ENCODE data around the gene CR1.
"Not testable (repeated sequence)": the region's sequence is repeated elsewhere in the genome, so short reads cannot be mapped to it uniquely, and the experiment has no call there.

CR1 gene

DNA sequence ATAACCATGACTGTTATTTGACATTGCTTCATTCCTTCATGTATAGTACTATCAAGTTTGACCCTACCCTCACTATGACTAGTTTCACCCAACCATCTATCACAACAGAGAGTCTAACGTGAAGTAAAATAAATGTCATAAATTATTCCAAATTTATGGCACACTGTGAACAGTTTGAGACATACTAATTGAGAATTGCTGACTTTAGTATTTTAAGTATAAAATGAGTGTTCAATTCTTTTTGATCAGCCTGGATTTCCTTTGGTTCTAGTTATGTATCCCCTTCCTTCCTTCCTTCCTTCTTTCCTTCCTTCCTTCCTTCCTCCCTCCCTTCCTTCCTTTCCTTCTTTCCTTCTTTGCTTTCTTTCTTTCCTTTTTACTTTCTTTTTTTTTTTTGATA lies 14.5 kb downstream of the CR1 start:
- DNase-seq, result no peak

DNA sequence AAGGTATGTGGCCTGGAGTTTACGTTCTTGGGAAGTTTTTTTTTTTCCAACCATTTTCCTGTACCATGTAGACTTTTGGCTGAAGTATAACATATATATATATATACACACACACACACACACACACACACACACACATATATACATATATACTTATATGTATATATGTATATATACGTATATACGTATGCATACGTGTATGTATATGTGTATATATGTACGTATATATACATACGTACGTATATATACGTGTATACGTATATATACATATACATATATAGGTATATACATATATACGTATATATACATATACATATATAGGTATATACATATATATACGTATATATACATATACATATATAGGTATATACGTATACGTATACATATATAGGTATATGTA lies 18.9 kb downstream of the CR1 start:
- DNase-seq, result no peak

DNA sequence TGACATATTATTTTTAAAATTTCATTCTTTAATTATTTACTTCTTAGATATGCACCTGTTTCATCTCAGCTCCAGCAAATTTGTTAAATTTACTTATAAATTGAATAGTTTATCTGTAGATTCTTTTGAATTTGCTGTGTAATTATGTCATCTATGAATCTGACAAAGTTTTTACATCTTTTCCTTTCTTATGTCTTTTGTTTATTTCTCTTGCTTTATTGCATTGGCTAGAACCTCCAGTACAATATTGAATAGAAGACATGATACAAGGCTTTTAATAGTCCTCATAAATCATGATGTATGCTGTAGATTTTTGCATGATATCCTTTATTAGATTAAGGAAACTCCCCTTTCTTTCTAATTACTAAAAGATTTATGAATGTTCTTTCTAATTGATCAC lies 20.8 kb downstream of the CR1 start:
- no peak for DNase-seq

DNA sequence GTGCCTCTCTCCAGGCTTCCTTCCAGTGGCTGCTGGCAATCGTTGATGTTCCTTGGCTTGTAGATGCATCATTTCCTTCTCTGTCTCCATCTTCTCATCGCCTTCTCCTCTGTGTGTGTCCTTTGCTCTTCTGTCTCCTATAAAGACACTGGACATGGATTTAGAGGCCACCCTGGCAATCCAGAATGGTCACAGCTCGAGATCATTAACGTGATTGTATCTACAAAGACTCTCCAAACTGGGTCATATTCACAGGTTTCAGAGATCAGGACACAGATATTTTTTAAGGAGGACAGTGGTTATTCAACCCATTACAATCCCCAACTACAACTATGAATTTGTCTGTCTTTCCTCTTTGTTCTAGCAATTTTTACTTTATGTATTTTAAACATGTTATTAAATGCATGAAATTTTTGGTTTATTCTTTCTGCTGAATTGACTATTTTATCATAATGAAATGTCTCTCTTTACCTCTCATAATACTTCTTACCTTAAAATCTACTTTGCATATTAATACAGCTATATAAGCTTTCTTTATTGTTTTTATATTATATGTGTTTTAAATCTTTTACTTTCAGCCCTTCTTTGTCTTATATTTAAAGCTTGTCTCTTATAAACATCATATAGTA lies 22.8 kb downstream of the CR1 start:
- DNase-seq, result no peak

DNA sequence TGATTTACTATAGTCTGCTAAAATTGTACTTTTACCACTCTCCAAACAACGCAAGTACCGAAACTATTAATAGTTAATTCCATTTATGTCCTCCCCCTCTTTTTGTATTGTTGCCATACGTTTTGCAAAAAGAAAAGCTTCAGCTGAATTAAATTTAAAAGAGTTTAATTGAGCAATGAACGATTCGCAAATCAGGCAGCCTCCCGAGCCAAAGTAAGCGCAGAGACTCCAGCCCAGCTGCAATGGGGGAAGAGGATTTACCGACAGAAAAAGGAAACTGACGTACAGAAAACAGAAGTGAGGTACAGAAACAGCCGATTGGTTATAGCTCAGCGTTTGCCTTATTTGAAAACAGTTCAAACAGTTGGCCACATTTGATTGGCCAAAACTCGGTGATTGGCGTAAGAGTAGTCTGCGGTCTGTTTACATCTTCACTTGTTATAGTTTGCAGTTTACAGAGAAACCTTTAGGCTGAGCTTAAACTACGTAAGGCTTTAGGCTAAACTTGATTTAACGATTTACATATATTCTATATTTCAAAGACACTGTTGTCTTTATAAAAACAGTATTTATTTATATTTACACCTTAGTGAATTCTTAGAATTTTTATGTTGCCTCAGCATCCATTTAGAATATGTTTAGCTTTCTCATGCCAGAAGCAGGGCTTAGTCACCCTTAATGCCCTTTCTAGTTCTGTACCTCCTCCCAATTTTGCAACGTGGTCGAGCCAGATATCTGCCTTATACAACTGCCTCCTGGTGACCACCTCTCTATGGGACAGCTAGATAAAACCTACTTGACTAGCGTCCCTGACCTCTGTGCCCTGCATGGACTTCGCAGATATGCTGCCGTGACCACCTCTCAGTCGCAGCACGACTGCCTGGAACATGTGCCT lies 23.8 kb downstream of the CR1 start:
- no peak for DNase-seq

DNA sequence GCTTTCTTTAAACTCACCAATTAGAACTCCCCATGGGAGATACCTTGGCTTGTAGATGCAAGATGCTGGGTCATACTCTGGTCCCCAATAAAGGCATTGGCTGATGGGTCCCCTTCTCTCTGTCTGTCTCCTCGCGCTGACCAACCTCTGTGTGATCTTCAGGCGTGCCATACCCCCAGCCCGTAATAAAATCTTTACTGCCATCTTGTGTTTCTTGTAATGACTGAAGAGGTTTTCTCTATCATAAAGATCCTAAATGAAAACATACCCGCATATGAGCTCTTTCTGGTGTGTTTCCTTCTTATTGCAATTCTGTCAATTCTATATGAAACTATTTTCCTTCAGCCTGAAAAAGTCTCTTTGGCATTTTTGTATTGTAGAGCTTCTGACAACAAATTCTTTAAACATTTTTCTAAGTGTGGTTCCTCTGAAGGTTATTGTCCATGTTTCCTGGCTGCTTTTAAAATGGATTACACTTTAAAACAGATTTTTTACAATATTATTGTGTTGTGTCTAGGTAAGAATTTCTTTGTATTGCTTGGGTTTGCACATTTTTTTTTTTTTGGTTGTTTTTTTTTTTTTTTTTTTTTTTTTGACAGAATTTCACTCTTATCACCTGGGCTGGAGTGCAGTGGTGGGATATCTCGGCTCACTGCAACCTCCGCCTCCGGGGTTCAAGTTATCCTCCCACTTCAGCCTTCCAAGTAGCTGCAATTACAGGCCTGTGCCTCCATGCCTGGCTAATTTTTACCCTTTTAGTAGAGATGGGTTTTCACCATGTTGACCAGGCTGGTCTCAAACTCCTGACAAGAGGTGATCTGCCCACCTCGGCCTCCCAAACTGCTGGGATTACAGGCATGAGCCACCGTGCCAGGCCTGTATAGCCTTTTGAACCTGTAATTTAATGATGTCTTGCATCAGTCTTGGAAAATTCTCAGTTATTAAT lies 24.7 kb downstream of the CR1 start:
- not testable (repeated sequence) for DNase-seq

DNA sequence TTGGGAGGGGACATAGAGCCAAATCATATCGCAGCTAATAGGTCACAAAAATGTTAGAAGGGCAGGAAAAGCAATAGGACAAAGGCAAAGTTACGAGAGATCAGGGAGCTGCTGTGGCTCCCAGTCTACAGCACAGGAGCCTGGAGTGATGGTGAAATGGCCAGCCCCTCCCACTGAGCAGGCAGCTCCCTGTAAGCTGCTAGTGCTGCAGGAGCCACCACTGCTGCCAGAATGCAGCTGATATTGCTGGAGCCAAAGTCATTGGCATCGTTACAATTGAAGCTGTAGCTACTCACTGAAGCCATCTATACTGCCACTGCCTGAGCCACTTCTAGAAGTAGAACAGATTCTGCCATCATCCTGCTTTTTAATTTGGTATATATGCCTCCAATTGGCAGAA lies 29.3 kb downstream of the CR1 start:
- DNase-seq, result not testable (repeated sequence)

DNA sequence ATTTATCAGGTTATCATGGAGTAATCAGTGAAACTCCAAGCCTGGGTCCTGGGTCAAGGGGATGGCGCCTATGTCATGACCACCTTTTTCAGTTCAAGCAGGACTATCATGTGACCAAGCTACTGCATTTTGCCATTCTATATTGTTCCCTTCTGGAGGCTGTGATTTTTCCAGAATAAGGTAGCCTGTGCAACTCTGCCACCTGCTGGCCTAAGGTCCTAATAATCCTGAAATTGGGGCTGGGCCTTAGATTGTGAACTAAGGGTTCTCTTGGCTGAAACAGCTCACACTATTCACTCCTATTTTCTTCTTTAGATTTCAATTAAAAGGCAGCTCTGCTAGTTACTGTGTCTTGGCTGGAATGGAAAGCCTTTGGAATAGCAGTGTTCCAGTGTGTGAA lies 32.4 kb downstream of the CR1 start:
- DNase-seq, result not testable (repeated sequence)

DNA sequence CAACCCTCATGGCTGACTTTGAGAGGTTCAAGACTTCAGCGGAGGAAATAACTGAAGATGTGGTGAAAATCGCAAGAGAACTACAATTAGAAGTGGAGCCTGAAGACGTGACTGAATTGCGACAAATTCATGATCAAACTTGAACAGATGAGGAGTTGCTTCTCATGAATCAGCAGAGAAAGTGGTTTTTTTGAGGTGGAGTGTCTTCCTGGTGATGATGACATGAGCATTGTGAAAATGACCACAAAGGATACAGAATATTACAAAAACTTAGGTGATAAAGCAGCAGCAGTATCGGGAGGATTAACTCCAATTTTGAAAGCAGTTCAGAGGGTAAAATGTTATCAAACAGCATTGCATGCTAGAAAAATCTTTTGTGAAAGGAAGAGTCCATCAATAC lies 40.3 kb downstream of the CR1 start:
- DNase-seq, result not testable (repeated sequence)

DNA sequence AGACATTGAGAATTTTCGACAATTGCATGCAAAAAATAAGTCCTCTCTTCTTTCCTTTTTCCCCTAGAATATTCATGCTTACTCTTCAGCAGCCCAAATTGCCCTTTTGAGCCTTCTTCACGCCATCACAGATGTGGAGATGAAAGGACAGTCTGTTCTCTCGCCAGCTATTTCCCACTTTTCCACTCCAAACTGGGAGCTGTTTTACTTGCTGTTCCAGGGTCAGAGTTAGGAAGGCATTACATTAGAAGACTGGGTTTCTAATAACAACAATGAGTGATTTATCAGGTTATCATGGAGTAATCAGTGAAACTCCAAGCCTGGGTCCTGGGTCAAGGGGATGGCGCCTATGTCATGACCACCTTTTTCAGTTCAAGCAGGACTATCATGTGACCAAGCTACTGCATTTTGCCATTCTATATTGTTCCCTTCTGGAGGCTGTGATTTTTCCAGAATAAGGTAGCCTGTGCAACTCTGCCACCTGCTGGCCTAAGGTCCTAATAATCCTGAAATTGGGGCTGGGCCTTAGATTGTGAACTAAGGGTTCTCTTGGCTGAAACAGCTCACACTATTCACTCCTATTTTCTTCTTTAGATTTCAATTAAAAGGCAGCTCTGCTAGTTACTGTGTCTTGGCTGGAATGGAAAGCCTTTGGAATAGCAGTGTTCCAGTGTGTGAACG lies 50.9 kb downstream of the CR1 start:
- DNase-seq, result not testable (repeated sequence)

DNA sequence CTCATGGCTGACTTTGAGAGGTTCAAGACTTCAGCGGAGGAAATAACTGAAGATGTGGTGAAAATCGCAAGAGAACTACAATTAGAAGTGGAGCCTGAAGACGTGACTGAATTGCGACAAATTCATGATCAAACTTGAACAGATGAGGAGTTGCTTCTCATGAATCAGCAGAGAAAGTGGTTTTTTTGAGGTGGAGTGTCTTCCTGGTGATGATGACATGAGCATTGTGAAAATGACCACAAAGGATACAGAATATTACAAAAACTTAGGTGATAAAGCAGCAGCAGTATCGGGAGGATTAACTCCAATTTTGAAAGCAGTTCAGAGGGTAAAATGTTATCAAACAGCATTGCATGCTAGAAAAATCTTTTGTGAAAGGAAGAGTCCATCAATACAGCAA lies 58.9 kb downstream of the CR1 start:
- not testable (repeated sequence) for DNase-seq

DNA sequence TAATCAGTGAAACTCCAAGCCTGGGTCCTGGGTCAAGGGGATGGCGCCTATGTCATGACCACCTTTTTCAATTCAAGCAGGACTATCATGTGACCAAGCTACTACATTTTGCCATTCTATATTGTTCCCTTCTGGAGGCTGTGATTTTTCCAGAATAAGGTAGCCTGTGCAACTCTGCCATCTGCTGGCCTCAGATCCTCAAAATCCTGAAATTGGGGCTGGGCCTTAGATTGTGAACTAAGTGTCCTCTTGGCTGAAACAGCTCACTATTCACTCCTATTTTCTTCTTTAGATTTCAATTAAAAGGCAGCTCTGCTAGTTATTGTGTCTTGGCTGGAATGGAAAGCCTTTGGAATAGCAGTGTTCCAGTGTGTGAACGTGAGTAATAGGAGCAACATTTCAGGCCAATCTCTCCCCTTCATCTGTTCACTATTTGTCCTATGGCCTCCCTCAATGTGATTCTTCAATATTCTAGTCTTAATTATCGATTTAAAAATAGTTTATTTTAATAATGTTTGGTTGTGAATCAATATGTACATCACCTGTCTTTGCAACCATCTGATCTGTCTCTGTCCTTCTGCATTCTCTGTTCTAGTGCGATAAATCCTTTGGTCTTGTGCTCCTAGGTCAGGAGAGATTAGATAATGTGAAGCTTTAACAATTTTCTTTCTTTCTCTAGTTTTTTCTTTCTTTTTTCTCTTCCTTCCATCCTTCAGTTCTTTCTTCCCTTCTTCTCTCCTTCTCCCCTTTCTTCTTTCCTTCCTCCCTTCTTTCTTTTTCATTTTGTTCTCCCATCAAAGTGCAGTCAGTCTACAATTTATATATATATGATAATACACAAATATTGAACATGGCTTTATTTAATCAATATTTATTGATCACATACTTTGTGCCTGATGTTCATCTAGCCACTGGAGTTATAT lies 69.8 kb downstream of the CR1 start:
- DNase-seq, result no peak

DNA sequence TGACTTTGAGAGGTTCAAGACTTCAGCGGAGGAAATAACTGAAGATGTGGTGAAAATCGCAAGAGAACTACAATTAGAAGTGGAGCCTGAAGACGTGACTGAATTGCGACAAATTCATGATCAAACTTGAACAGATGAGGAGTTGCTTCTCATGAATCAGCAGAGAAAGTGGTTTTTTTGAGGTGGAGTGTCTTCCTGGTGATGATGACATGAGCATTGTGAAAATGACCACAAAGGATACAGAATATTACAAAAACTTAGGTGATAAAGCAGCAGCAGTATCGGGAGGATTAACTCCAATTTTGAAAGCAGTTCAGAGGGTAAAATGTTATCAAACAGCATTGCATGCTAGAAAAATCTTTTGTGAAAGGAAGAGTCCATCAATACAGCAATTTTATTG lies 76.0 kb downstream of the CR1 start:
- not testable (repeated sequence) for DNase-seq

DNA sequence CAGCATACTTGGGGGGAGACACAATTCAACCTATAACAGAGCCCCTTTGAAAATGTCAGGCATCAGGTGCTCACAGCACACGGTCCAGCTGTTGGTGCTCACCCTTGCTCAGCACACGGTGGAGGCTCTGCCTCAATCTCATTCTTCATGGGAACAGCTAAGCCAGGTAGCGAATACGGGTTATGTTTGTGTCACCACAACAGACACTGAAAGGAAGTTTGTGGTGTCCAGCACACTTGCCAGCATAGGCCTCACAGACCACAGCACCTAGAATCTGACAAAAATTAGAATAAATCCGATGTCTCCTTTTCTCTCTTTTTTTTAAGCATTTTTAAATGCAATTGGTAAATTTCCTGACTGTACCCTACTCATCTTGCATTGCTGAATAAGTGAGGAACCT lies 77.1 kb downstream of the CR1 start:
- DNase-seq, result not testable (repeated sequence)

DNA sequence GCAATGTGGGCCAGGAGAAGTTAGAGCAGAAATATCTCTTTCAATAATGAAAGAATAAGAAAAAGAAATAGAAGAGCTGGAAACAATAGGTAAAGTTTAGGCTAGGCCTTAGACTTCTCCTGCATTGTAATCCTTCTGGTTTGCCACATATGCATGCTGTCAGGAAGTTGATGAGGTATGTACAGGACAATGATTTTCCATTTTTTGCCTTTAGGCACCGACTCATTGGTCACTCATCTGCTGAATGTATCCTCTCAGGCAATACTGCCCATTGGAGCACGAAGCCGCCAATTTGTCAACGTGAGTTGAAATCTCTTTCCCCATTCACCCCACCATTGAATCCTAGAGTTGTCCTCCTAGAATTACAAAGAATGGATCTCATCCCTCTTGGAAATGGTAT lies 79.4 kb downstream of the CR1 start:
- DNase-seq, result not testable (repeated sequence)

DNA sequence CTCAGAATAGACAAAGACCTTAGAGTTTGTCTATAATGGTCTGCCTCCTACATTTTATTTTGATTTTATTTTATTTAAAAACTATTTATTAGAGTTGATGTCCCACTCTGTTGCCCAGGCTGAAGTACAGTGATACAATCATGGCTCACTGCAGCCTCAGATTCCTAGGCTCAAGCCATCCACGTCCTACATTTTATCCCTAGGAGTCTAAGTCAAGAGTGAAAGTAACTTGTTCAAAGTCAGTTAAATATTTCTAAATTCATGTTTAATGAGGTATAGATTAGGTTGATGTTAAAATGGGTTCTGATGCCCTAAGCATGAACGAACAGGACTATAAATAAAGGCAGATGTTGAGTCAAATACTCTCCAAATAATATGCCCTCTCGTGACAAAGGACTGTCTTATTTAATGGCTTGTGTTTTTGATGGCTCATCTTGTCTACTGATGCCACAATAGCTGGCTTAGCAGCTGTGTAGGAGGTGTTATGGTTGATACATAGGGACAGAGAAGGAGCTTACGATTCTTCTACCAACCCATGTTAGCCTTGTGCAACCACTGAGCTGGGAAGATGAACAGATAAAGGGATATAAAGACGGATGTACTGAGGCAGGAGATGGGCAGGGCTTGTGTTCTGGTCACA lies 83.0 kb downstream of the CR1 start:
- DNase-seq, result no peak

DNA sequence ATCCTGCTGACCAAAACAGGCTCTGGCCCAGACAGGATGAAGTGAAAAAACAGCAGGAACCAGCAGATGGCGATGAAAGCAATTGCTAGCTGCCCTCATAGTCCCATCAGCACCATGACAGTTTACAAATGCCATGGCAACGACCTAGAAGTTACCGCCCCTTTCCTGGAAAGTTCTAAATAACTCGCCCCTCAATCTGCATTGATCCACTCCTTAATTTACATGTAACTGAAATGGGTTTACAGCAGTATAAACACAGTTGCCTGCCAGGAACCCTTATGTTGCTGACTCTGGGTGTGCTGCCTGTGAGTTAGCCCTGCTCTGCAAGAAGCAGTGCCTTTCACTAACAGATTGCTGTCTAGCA lies 83.5 kb downstream of the CR1 start:
- peak; percentile 65 for DNase-seq

DNA sequence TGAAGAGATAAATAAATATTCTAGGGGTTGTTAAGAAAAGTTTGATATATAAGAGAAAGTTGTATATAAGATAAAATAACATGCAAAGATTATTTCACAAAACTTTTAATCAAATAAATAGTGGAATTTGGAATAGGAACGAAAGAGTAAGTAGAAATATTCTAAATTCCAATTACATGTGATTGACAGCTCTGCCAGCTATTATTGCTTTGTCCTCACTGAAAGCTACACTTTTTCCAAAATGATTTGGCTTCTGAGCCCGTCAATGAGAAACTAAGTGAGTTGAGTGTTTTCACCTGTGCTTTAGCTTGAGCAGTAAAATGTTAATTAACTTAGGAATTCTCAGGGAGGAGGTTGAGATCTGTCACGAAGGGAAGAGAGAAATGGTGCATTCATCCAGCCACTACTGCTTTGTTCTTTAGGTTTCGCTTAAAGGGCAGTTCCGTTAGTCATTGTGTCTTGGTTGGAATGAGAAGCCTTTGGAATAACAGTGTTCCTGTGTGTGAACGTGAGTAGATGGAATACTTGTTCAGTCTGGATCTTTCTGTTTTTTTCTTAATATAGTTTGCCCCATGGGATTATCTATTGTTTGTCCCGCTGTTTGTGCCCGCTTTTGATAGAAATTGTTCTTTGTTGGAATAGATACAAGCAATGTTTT lies 85.7 kb downstream of the CR1 start:
- no peak for DNase-seq

DNA sequence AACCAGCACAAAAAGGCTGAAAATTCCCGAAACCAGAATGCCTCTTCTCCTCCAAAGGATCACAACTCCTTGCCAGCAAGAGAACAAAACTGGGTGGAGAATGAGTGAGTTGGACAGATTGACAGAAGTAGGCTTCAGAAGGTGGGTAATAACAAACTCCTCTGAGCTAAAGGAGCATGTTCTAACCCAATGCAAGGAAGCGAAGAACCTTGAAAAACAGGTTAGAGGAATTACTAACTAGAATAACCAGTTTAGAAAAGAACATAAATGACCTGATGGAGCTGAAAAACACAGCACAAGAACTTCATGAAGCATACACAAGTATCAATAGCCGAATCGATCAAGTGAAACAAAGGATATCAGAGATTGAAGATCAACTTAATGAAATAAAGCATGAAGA lies 93.5 kb downstream of the CR1 start:
- not testable (repeated sequence) for DNase-seq

DNA sequence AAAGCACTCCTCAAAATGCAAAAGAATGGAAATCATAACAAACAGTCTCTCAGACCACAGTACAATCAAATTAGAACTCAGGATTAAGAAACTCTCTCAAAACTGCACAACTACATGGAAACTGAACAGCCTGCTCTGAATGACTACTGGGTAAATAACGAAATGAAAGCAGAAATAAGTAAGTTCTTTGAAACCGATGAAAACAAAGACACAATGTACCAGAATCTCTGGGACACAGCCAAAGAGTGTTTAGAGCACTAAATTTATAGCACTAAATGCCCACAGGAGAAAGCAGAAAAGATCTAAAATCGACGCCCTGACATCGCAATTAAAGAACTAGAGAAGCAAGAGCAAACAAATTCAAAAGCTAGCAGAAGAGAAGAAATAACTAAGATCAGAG lies 95.2 kb downstream of the CR1 start:
- DNase-seq, result not testable (repeated sequence)

DNA sequence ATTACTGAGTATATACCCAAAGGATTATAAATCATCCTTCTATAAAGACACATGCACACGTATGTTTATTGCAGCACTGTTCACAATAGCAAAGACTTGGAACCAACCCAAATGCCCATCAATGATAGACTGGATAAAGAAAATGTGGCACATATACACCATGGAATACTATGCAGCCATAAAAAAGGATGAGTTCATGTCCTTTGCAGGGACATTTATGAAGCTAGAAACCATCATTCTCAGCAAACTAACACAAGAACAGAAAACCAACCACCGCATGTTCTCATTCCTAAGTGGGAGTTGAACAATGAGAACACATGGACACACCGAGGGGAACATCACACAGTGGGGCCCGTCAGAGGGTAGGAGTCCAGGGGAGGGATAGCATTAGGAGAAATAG lies 98.1 kb downstream of the CR1 start:
- not testable (repeated sequence) for DNase-seq
